Measurements from ENCODE around the gene ADAMTS12. TPM values are rescaled to one million over a fixed set of nuclear protein-coding genes. Genes with fewer than 3 reads are reported as not detected.

Gene ADAMTS12
- total and polyA plus RNA-seq, 4 donors = 0.49 to 6.4 (median 2.3) TPM

DNA sequence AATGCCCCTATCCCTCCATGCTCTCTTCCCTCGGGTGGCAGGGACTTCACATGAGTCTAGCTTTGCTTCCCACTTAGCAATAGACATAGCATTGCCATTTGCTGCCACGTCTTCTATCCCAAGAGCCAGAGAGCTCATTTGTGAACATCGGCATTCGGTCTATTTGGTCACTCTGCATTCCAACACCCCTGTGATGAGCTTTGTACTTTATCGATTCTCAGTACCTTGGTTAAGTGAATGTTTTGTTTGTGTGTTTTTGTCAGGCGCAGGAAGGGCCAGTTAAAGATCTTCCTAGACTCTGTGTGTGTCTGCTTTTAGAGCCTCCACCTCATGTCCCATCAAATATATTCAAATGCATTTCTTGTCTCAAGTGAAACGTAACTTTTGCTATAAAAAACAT is 309.4 kb downstream of the ADAMTS12 start:
- Histone ChIP-seq H3K9me3 (ENCODE audit: control insufficient read depth in 4 of 4, low read length in 3 of 4) (no peaks in the 10 kb centered on the region), H3K9ac (ENCODE audit: low read depth in 1 of 2, low read length in 2 of 2) (no peak overlapping the region), H3K27ac (ENCODE audit: low read depth in 1 of 2, low read length in 2 of 2) (no peak overlapping the region), H3K4me3 (ENCODE audit: low read depth in 1 of 3, low read length in 3 of 3) (peak overlapping the region in 1 of 3 donors; percentile 37), H3K4me1 (ENCODE audit: control insufficient read depth in 4 of 4, insufficient read depth in 4 of 4, low read length in 3 of 4) (peaks cover 3 to 13% (median 9%) of the 10 kb centered on the region in 4 donors), H3K36me3 (ENCODE audit: control insufficient read depth in 4 of 4, insufficient read depth in 3 of 4, low read depth in 1 of 4, low read length in 3 of 4) (no peaks in the 10 kb centered on the region), H3K27me3 (ENCODE audit: control insufficient read depth in 4 of 4, insufficient read depth in 4 of 4, low read length in 3 of 4) (no peaks in the 10 kb centered on the region)
- TF ChIP-seq HNF4G (IDR thresholded peaks at IDR 0.05) (peak; percentile 74), SP1 (IDR thresholded peaks at IDR 0.05) (peak; percentile 73), RAD21 (IDR thresholded peaks at IDR 0.05) (peak; percentile 26 to 51), FOXA2 (IDR thresholded peaks at IDR 0.05) (peak; percentile 13), HNF4A (conservative IDR thresholded peaks at IDR 0.05) (peak; percentile 89 to 90), JUND (IDR thresholded peaks at IDR 0.05) (peak; percentile 12 to 42), NR2F2 (IDR thresholded peaks at IDR 0.05) (no peak), TAF1 (conservative IDR thresholded peaks at IDR 0.05) (no peak), RXRA (IDR thresholded peaks at IDR 0.05) (peak in 1 of 2 donors; percentile 29)
- TF ChIP-seq, protein P1, sequence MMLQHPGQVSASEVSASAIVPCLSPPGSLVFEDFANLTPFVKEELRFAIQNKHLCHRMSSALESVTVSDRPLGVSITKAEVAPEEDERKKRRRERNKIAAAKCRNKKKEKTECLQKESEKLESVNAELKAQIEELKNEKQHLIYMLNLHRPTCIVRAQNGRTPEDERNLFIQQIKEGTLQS (IDR thresholded peaks at IDR 0.05) = peak; percentile 32
- TF ChIP-seq, protein P2, sequence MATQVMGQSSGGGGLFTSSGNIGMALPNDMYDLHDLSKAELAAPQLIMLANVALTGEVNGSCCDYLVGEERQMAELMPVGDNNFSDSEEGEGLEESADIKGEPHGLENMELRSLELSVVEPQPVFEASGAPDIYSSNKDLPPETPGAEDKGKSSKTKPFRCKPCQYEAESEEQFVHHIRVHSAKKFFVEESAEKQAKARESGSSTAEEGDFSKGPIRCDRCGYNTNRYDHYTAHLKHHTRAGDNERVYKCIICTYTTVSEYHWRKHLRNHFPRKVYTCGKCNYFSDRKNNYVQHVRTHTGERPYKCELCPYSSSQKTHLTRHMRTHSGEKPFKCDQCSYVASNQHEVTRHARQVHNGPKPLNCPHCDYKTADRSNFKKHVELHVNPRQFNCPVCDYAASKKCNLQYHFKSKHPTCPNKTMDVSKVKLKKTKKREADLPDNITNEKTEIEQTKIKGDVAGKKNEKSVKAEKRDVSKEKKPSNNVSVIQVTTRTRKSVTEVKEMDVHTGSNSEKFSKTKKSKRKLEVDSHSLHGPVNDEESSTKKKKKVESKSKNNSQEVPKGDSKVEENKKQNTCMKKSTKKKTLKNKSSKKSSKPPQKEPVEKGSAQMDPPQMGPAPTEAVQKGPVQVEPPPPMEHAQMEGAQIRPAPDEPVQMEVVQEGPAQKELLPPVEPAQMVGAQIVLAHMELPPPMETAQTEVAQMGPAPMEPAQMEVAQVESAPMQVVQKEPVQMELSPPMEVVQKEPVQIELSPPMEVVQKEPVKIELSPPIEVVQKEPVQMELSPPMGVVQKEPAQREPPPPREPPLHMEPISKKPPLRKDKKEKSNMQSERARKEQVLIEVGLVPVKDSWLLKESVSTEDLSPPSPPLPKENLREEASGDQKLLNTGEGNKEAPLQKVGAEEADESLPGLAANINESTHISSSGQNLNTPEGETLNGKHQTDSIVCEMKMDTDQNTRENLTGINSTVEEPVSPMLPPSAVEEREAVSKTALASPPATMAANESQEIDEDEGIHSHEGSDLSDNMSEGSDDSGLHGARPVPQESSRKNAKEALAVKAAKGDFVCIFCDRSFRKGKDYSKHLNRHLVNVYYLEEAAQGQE (IDR thresholded peaks at IDR 0.05) = no peak
- DNase-seq (ENCODE audit: low spot score) = no peak
- 31% methylated on average over 7 of the region's 7 CpGs for WGBS

DNA sequence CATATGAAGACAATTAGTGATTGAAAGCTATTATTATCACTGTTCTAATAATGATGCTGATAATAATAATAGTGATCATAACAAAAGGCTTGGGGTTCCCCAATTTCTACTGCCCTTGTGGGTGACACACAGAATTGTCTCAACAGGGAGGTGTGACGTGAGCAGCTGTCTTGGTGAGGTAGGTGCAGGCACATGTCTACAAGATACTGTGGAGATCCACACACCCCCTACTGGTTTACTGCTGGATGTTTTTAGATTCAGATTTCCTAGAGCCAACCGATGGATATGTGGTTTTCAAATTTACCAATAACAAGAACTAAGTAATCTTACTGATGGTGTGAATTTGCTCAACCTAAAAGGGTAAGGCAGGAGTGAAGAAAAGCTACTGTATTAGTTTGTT is 312.0 kb downstream of the ADAMTS12 start:
- WGBS = 89% methylated on average over 2 of the region's 2 CpGs
- no peak for TF ChIP-seq FOXA1 (IDR thresholded peaks at IDR 0.05)
- Histone ChIP-seq H3K9me3 (ENCODE audit: control insufficient read depth in 4 of 4, low read length in 3 of 4) (no peaks in the 10 kb centered on the region), H3K27ac (ENCODE audit: low read depth in 1 of 2, low read length in 2 of 2) (no peak overlapping the region), H3K4me1 (ENCODE audit: control insufficient read depth in 4 of 4, insufficient read depth in 4 of 4, low read length in 3 of 4) (peaks cover 3 to 13% (median 9%) of the 10 kb centered on the region in 4 donors), H3K4me3 (ENCODE audit: low read depth in 1 of 3, low read length in 3 of 3) (no peak overlapping the region), H3K36me3 (ENCODE audit: control insufficient read depth in 4 of 4, insufficient read depth in 3 of 4, low read depth in 1 of 4, low read length in 3 of 4) (no peaks in the 10 kb centered on the region), H3K9ac (ENCODE audit: low read depth in 1 of 2, low read length in 2 of 2) (no peak overlapping the region), H3K27me3 (ENCODE audit: control insufficient read depth in 4 of 4, insufficient read depth in 4 of 4, low read length in 3 of 4) (no peaks in the 10 kb centered on the region)
- DNase-seq (ENCODE audit: low spot score) = no peak

DNA sequence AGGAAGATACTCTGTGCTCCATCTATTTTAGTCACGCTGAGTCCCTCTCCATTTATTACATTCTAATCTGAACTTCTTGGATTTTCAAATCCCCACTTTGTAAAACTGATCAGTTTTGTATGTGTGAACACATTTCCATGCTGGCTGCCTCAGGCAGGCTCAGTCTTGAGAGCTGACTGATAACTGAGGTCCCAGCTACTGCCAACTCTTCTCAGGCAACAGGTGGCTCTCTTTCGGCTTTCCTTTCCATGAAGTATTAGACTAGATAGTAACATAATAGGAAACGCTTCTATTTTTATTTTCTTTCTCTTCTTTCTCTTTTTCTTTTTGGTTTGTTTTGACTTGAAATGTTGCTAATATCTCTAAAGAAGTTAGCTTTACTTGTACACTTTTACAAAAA is 312.6 kb downstream of the ADAMTS12 start:
- H3K36me3 ChIP-seq (ENCODE audit: control insufficient read depth in 4 of 4, insufficient read depth in 3 of 4, low read depth in 1 of 4, low read length in 3 of 4) = no peaks in the 10 kb centered on the region
- H3K27ac ChIP-seq (ENCODE audit: low read depth in 1 of 2, low read length in 2 of 2) = no peak overlapping the region
- no peak for DNase-seq (ENCODE audit: low spot score)
- no peak overlapping the region for H3K9ac ChIP-seq (ENCODE audit: low read depth in 1 of 2, low read length in 2 of 2)
- no peak for TF ChIP-seq RAD21 (IDR thresholded peaks at IDR 0.05)
- no peak for TF ChIP-seq EGR1 (IDR thresholded peaks at IDR 0.05; ENCODE audit: low read depth in 2 of 2)
- TF ChIP-seq SP1 (IDR thresholded peaks at IDR 0.05) = no peak
- no peak for TF ChIP-seq TAF1 (conservative IDR thresholded peaks at IDR 0.05)
- TF ChIP-seq RXRA (IDR thresholded peaks at IDR 0.05) = no peak
- TF ChIP-seq, protein P2 (IDR thresholded peaks at IDR 0.05) = no peak
- TF ChIP-seq HNF4G (IDR thresholded peaks at IDR 0.05) = no peak
- TF ChIP-seq, protein P3, sequence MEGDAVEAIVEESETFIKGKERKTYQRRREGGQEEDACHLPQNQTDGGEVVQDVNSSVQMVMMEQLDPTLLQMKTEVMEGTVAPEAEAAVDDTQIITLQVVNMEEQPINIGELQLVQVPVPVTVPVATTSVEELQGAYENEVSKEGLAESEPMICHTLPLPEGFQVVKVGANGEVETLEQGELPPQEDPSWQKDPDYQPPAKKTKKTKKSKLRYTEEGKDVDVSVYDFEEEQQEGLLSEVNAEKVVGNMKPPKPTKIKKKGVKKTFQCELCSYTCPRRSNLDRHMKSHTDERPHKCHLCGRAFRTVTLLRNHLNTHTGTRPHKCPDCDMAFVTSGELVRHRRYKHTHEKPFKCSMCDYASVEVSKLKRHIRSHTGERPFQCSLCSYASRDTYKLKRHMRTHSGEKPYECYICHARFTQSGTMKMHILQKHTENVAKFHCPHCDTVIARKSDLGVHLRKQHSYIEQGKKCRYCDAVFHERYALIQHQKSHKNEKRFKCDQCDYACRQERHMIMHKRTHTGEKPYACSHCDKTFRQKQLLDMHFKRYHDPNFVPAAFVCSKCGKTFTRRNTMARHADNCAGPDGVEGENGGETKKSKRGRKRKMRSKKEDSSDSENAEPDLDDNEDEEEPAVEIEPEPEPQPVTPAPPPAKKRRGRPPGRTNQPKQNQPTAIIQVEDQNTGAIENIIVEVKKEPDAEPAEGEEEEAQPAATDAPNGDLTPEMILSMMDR (IDR thresholded peaks at IDR 0.05; ENCODE audit: low read depth, low read length, missing input control) = no peak
- no peak for TF ChIP-seq YY1 (IDR thresholded peaks at IDR 0.05)
- TF ChIP-seq, protein P4, sequence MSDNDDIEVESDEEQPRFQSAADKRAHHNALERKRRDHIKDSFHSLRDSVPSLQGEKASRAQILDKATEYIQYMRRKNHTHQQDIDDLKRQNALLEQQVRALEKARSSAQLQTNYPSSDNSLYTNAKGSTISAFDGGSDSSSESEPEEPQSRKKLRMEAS (IDR thresholded peaks at IDR 0.05) = no peak
- no peak for TF ChIP-seq NR2F2 (IDR thresholded peaks at IDR 0.05)
- TF ChIP-seq FOXA1 (IDR thresholded peaks at IDR 0.05) = no peak
- TF ChIP-seq HNF4A (conservative IDR thresholded peaks at IDR 0.05) = no peak
- TF ChIP-seq GABPA (IDR thresholded peaks at IDR 0.05 in 1 of 2, conservative IDR thresholded peaks at IDR 0.05 in 1 of 2) = no peak
- TF ChIP-seq, protein P1 (IDR thresholded peaks at IDR 0.05) = no peak
- no peak for TF ChIP-seq FOXA2 (IDR thresholded peaks at IDR 0.05)
- 75% methylated on average over 3 of the region's 3 CpGs for WGBS
- peaks cover 3 to 13% (median 9%) of the 10 kb centered on the region in 4 donors for H3K4me1 ChIP-seq (ENCODE audit: control insufficient read depth in 4 of 4, insufficient read depth in 4 of 4, low read length in 3 of 4)
- no peaks in the 10 kb centered on the region for H3K9me3 ChIP-seq (ENCODE audit: control insufficient read depth in 4 of 4, low read length in 3 of 4)
- H3K4me3 ChIP-seq (ENCODE audit: low read depth in 1 of 3, low read length in 3 of 3) = no peak overlapping the region
- no peaks in the 10 kb centered on the region for H3K27me3 ChIP-seq (ENCODE audit: control insufficient read depth in 4 of 4, insufficient read depth in 4 of 4, low read length in 3 of 4)

Data from liver (tissue), 9 donors.